Caco-2 (cell line): ENCODE results near the gene SPTA1. TPM values are rescaled to one million over a fixed set of nuclear protein-coding genes. Genes with fewer than 3 reads are reported as not detected.
"Not testable (repeated sequence)": the region's sequence is repeated elsewhere in the genome, so short reads cannot be mapped to it uniquely, and the experiment has no call there.

Source experiments
- BruUV-seq: library from RNA; stranded (reverse); fragments of 400-500 nt; replicated peaks from 2 replicates; lab custom pipeline; 2021; lab: Mats Ljungman, UMichigan
- CTCF ChIA-PET: fragments of 300-600 bp; sonication (Branson Sonifier 250); formaldehyde crosslinking; loops from one replicate; lab custom pipeline; 2022; ENCODE audit warnings: antibody characterized with exemption; lab: Charles Lee
- POLR2A ChIA-PET: fragments of 300-600 bp; sonication (Branson Sonifier 250); formaldehyde crosslinking; loops from one replicate; lab custom pipeline; 2022; ENCODE audit warnings: antibody characterized with exemption; lab: Charles Lee
- DNase-seq, 2 experiments: peaks; one replicate each; pipeline versions ENCODE4 v3.0.0 to v3.0.0-alpha.2; 2020 to 2022
- H3K27me3 ChIP-seq: replicated peaks from 2 replicates; pipeline ENCODE4 v1.6.0; 2011; ENCODE audit warnings: low read length; ENCODE audit not compliant: control insufficient read depth, insufficient read depth
- H3K36me3 ChIP-seq: 2 replicates; pipeline ENCODE4 v1.5.1; 2011; ENCODE audit warnings: low read length; ENCODE audit not compliant: control insufficient read depth, insufficient read depth
- H3K4me1 ChIP-seq: fragments of 250-450 bp; sonication (Bioruptor Pico); 2 replicates; pipeline ENCODE4 v1.5.1; 2020; ENCODE audit warnings: mild to moderate bottlenecking
- H3K4me3 ChIP-seq: 2 replicates; pipeline ENCODE4 v1.5.1; 2011; ENCODE audit warnings: low read depth, mild to moderate bottlenecking, control low read depth, low read length
- H3K9me3 ChIP-seq: fragments of 250-450 bp; sonication (Bioruptor Pico); 2 replicates; pipeline ENCODE4 v1.5.1; 2020; ENCODE audit warnings: mild to moderate bottlenecking, moderate library complexity
- H3K27ac Mint-ChIP-seq: one replicate; pipeline ENCODE4 v1.8.0; 2022; ENCODE audit warnings: mixed read lengths; ENCODE audit not compliant: unreplicated experiment
- H3K27me3 Mint-ChIP-seq: one replicate; pipeline ENCODE4 v1.8.0; 2022; ENCODE audit warnings: mixed read lengths; ENCODE audit not compliant: insufficient read depth, unreplicated experiment
- H3K36me3 Mint-ChIP-seq: one replicate; pipeline ENCODE4 v1.8.0; 2022; ENCODE audit warnings: mild to moderate bottlenecking, mixed read lengths; ENCODE audit not compliant: insufficient read depth, unreplicated experiment
- H3K4me1 Mint-ChIP-seq: one replicate; pipeline ENCODE4 v1.8.0; 2022; ENCODE audit warnings: low read depth, mixed read lengths; ENCODE audit not compliant: unreplicated experiment
- H3K4me3 Mint-ChIP-seq: one replicate; pipeline ENCODE4 v1.8.0; 2022; ENCODE audit warnings: mild to moderate bottlenecking, moderate library complexity, mixed read lengths; ENCODE audit not compliant: unreplicated experiment
- H3K9me3 Mint-ChIP-seq: one replicate; pipeline ENCODE4 v1.8.0; 2022; ENCODE audit warnings: mixed read lengths; ENCODE audit not compliant: unreplicated experiment
- CTCF ChIP-seq, 2 experiments: fragments of 200-600 bp in 1 of 2; IDR thresholded peaks; 1 replicate in 1 of 2; 2 replicates in 1 of 2; pipeline versions ENCODE4 v1.5.1 to v1.8.0; 2011 to 2022; ENCODE audit warnings: antibody characterized with exemption in 1 of 2, control low read depth in 1 of 2, inconsistent platforms in 1 of 2, low read depth in 1 of 2, low read length in 1 of 2, mild to moderate bottlenecking in 1 of 2, moderate library complexity in 1 of 2; ENCODE audit not compliant: insufficient read depth in 1 of 2, severe bottlenecking in 1 of 2, unreplicated experiment in 1 of 2
- intact Hi-C: fragments of 100-400 bp; cut with micrococcal nuclease; formaldehyde crosslinking; loops from one replicate; pipeline ENCODE4 v1.10.0; 2022; ENCODE audit not compliant: unreplicated experiment
- total RNA-seq: library from RNA; stranded (reverse); gene quantifications from 2 replicates; pipeline ENCODE4 v1.2.3, GENCODE V29; 2022

The SPTA1 gene
- total RNA-seq, 1 experiment from 2014 or later: not detected

- no TSS peak for BruUV-seq
- TF ChIP-seq CTCF (IDR thresholded peaks at IDR 0.05; ENCODE audit: insufficient read depth in 1 of 2, low read depth in 1 of 2, low read length in 1 of 2, severe bottlenecking in 1 of 2, unreplicated experiment in 1 of 2): no peak
- no peaks in the 10 kb centered on the region for H3K4me1 Mint-ChIP-seq
- Histone ChIP-seq H3K4me3 (no peak overlapping the region), H3K9me3 (no peaks in the 10 kb centered on the region), H3K27me3 (no peaks in the 10 kb centered on the region), H3K4me1 (no peaks in the 10 kb centered on the region), H3K36me3 (no peaks in the 10 kb centered on the region)
- H3K27me3 Mint-ChIP-seq: no peaks in the 10 kb centered on the region
- no peaks in the 10 kb centered on the region for H3K9me3 Mint-ChIP-seq
- no peak for DNase-seq
- H3K4me3 Mint-ChIP-seq: no peak overlapping the region
- POLR2A ChIA-PET: no interaction called here
- CTCF ChIA-PET: no interaction called here
- intact Hi-C loops: no loop called here
- H3K27ac Mint-ChIP-seq: no peak overlapping the region
- H3K36me3 Mint-ChIP-seq: no peaks in the 10 kb centered on the region
These were observed 3.4 kb upstream of the SPTA1 start for GRCh38 chr1:158689875-158690274.

GRCh38 chr1:158689110-158689509, 2.6 kb upstream of the SPTA1 start:
- POLR2A ChIA-PET: no interaction called here
- H3K4me3 ChIP-seq: no peak overlapping the region
- no peak overlapping the region for H3K27ac Mint-ChIP-seq
- no peak for DNase-seq
- no peaks in the 10 kb centered on the region for H3K36me3 Mint-ChIP-seq
- CTCF ChIA-PET: no interaction called here
- H3K4me1 ChIP-seq: no peaks in the 10 kb centered on the region
- H3K27me3 Mint-ChIP-seq: no peaks in the 10 kb centered on the region
- no peak overlapping the region for H3K4me3 Mint-ChIP-seq
- H3K27me3 ChIP-seq: no peaks in the 10 kb centered on the region
- no peaks in the 10 kb centered on the region for H3K9me3 ChIP-seq
- intact Hi-C loops: no loop called here
- no TSS peak for BruUV-seq
- no peak for TF ChIP-seq CTCF (IDR thresholded peaks at IDR 0.05; ENCODE audit: insufficient read depth in 1 of 2, low read depth in 1 of 2, low read length in 1 of 2, severe bottlenecking in 1 of 2, unreplicated experiment in 1 of 2)
- no peaks in the 10 kb centered on the region for H3K4me1 Mint-ChIP-seq
- no peaks in the 10 kb centered on the region for H3K36me3 ChIP-seq
- H3K9me3 Mint-ChIP-seq: no peaks in the 10 kb centered on the region

GRCh38 chr1:158688343-158688742, 1.8 kb upstream of the SPTA1 start:
- POLR2A ChIA-PET, intact Hi-C loops, H3K4me3 ChIP-seq, H3K9me3 Mint-ChIP-seq, H3K4me1 ChIP-seq, BruUV-seq, H3K4me1 Mint-ChIP-seq, DNase-seq, H3K36me3 Mint-ChIP-seq, H3K9me3 ChIP-seq, H3K27me3 Mint-ChIP-seq, H3K36me3 ChIP-seq, CTCF ChIA-PET, H3K27ac Mint-ChIP-seq, H3K27me3 ChIP-seq, H3K4me3 Mint-ChIP-seq: not testable (repeated sequence)

GRCh38 chr1:158687037-158687436, 522 bp upstream of the SPTA1 start:
- no peak overlapping the region for H3K4me3 ChIP-seq
- H3K27me3 Mint-ChIP-seq: peaks cover 5% of the 10 kb centered on the region
- H3K27me3 ChIP-seq: no peaks in the 10 kb centered on the region
- H3K9me3 Mint-ChIP-seq: no peaks in the 10 kb centered on the region
- ChIA-PET POLR2A (no interaction called here), CTCF (no interaction called here)
- no peak for DNase-seq
- H3K9me3 ChIP-seq: no peaks in the 10 kb centered on the region
- no peak overlapping the region for H3K4me3 Mint-ChIP-seq
- no TSS peak for BruUV-seq
- no peak overlapping the region for H3K27ac Mint-ChIP-seq
- H3K4me1 ChIP-seq: no peaks in the 10 kb centered on the region
- H3K4me1 Mint-ChIP-seq: no peaks in the 10 kb centered on the region
- no peaks in the 10 kb centered on the region for H3K36me3 ChIP-seq
- TF ChIP-seq CTCF (IDR thresholded peaks at IDR 0.05; ENCODE audit: insufficient read depth in 1 of 2, low read depth in 1 of 2, low read length in 1 of 2, severe bottlenecking in 1 of 2, unreplicated experiment in 1 of 2): no peak
- no peaks in the 10 kb centered on the region for H3K36me3 Mint-ChIP-seq
- intact Hi-C loops: no loop called here
